GM12865 (cell line): ENCODE measurements around the gene HIP1R.
"Not testable (repeated sequence)": the region's sequence is repeated elsewhere in the genome, so short reads cannot be mapped to it uniquely, and the experiment has no call there.

Experiments used
- DNase-seq: peaks from one replicate; pipeline ENCODE4 v3.0.0; 2010; ENCODE audit warnings: low read depth
- H3K4me3 ChIP-seq: 2 replicates; pipeline ENCODE4 v1.5.1; 2011; ENCODE audit warnings: mild to moderate bottlenecking, low read depth, low read length, control low read depth
- CTCF ChIP-seq: IDR thresholded peaks from 2 replicates; pipeline ENCODE4 v1.5.1; 2011; ENCODE audit warnings: low read length, control low read depth, low read depth, inconsistent platforms; ENCODE audit not compliant: insufficient read depth; ENCODE audit errors: missing control alignments

The HIP1R gene

GRCh38 chr12:122895320-122895703 is 60.1 kb downstream of the HIP1R start:
- peak overlapping the region; percentile 71 for H3K4me3 ChIP-seq
- TF ChIP-seq CTCF = no peak
- no peak for DNase-seq

- no peak for TF ChIP-seq CTCF
- peak; percentile 88 for DNase-seq
- H3K4me3 ChIP-seq = peak within 1 kb of the TSS; percentile 71
Measured at GRCh38 chr12:122895704-122896636, 60.7 kb downstream of the HIP1R start, which contains the start of gene VPS37B. TSS of gene VPS37B (minus strand) at chr12:122896124. CDS start at chr12:122896062, 62 bp downstream.

- TF ChIP-seq CTCF = no peak
- no peak for DNase-seq
- no peak overlapping the region for H3K4me3 ChIP-seq
Measured at GRCh38 chr12:122896662-122897061, 61.4 kb downstream of the HIP1R start.

GRCh38 chr12:122899887-122900286 is 64.6 kb downstream of the HIP1R start:
- no peak for TF ChIP-seq CTCF
- no peak overlapping the region for H3K4me3 ChIP-seq
- no peak for DNase-seq

GRCh38 chr12:122902854-122903692 is 67.8 kb downstream of the HIP1R start:
- no peak overlapping the region for H3K4me3 ChIP-seq

GRCh38 chr12:122903693-122904034 is 68.4 kb downstream of the HIP1R start:
- TF ChIP-seq CTCF = no peak
- H3K4me3 ChIP-seq = no peak overlapping the region
- no peak for DNase-seq

More at GRCh38 chr12:122902854-122903692, 67.8 kb downstream of the HIP1R start:
- TF ChIP-seq CTCF = no peak
- DNase-seq = no peak

- H3K4me3 ChIP-seq, DNase-seq: not testable (repeated sequence)
Measured at GRCh38 chr12:122905258-122905657, 70.0 kb downstream of the HIP1R start.
